DOHH2 (cell line): ENCODE results near the gene LONP2.

ENCODE experiments used
- CTCF ChIP-seq: fragments of 200-600 bp; sonication (generic); IDR thresholded peaks from one replicate; pipeline ENCODE4 v1.5.1; 2014; ENCODE audit warnings: antibody characterized with exemption, mild to moderate bottlenecking, low read depth, low read length; ENCODE audit not compliant: poor library complexity, severe bottlenecking
- EZH2phosphoT487 ChIP-seq: fragments of 200-600 bp; sonication (generic); IDR thresholded peaks from 2 replicates; pipeline ENCODE4 v1.6.1; 2017; ENCODE audit warnings: borderline replicate concordance, mild to moderate bottlenecking, antibody characterized with exemption, low read length, moderate library complexity, mixed read lengths

- TF ChIP-seq CTCF = no peak
- TF ChIP-seq EZH2phosphoT487 = no peak
Observed at GRCh38 chr16:48359983-48360382, 115.9 kb downstream of the LONP2 start.
